ENCODE measurements around the gene C14orf132.
"Not testable (repeated sequence)": the region's sequence is repeated elsewhere in the genome, so short reads cannot be mapped to it uniquely, and the experiment has no call there.

The C14orf132 gene

GRCh38 chr14:96060186-96060933, 21.2 kb downstream of the C14orf132 start:
- DNase-seq (no peak), ATAC-seq (no peak)

DNA sequence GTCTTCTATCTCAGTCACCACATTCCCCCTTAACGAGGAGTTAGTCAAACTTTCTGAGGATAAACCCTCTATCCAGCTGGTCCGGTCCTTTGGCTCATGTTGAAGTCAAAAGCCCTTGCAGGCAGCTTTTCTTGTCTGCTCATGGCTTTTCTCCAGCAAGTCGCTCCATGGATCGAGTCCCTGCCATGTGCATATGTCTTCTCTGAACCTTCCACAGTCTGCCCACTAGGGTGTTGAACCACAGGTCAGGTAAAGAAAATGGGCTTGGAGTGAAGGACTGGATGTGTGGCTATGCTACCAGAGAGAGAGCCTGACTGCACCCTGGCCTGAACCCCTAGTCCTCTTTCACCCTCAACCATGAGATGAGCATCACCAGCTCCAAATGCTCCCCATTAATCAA, 22.8 kb downstream of the C14orf132 start:
- no peak for DNase-seq
- ATAC-seq, result no peak

DNA sequence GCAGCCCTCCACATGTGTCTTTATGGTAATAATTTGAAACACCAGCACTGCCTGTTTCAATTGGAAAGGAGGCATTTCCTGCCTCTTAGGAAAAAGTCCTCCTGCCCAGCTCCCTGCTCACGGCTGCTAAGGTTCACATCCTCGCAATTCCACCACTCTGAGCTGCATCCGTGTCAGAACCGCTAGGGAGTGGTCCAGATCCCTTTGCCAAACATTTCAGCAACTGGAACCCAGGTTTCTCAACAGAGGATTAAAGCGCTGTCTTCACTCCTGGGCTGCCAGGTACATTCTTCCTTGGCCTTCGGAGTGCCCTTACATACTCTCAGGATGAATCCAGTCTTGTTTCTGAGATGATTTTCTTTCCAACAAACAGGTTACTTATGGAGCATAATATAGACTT, 23.3 kb downstream of the C14orf132 start:
- ATAC-seq, result no peak
- no peak for DNase-seq

- no peak for ATAC-seq
Measured at GRCh38 chr14:96064866-96065265, 25.7 kb downstream of the C14orf132 start.

GRCh38 chr14:96065661-96066459, 26.7 kb downstream of the C14orf132 start:
- DNase-seq, result no peak
- no peak for ATAC-seq

More at GRCh38 chr14:96064866-96065265, 25.7 kb downstream of the C14orf132 start:
- no peak for DNase-seq

GRCh38 chr14:96066976-96067375, 27.8 kb downstream of the C14orf132 start:
- DNase-seq (no peak), ATAC-seq (no peak)

DNA sequence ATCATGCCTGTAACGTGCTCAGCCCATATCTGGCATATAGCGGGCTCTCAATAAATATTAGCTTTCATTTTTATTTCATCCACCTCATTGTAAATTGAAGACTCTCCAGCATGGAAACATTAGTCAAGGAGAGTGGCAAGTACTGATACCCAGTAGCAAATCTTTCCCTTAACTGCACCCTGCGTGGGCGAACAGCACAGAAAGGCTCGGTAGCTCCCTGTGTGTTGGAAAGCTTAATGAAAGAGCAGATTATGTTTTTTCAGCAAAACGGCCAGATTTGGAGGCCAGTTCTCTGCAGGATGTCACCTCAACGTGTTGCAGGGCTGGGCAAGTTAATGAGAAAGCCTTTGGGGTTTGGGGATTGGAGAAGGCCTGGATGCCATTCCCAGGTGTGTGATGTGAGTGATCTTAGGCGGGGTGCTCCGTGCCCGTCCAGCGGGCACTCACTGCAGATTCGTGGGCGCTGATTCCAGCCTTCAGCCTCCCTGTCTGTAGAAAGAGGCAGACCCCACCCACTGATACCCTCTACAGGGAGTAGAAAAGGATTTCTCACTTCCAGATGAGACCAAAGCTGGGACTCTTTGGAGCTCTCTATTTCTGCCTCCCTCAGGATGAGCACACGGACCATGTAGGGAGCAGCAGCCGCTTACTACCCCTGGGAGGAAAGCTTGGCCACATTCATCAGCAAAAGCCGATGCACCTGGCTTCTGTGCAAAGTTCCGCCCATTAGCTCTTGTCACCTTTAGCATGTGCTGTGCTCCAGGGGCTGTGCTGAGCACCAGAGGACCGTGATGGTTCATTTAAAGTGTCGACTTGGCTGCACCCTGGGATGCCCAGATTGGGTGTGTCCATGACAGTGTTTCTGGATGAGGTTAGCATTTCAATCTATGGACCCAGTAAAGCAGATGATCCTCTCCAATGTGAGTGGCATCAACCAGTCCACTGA, 29.1 kb downstream of the C14orf132 start:
- no peak for ATAC-seq
- no peak for DNase-seq

DNA sequence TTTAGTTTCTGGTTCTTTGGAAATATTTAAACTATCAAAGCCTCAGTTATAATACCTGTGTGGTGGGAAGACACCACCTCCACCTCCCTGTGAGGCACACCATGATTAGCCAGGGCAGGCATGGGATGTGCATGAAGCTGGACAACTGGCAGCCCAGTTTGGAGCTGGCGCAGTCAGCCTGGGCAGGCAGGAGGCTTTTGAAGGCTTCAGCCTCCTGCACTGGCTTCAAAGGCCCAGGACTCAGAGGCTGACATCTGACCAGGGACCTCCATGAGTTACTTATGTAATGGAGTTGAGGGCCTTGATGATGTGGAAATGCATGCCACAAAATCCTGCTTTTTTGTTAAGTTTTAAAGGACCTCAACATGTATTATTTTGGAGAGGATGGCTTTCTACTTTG, 30.3 kb downstream of the C14orf132 start:
- DNase-seq, result no peak
- ATAC-seq, result no peak

DNA sequence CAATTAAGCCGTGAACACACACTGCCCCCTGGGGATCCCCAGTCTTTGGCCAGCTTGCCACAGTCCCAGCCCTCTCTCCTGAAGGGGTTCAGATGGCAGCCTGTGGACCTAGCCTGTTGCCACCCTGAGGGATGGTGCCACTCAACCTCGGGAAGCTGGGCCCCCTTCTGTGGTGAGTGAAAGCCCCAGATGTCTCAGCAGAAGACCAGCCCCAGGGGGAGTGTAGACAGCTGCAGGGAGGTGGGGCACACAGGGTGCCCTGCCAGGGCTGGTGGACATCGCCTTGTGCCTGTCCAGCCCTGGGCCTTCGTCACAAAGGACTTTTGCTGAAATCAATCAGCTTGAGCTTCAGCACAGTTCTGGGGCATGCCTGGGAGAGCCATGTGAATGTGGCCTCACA, 32.4 kb downstream of the C14orf132 start:
- ATAC-seq (no peak), DNase-seq (no peak)

DNA sequence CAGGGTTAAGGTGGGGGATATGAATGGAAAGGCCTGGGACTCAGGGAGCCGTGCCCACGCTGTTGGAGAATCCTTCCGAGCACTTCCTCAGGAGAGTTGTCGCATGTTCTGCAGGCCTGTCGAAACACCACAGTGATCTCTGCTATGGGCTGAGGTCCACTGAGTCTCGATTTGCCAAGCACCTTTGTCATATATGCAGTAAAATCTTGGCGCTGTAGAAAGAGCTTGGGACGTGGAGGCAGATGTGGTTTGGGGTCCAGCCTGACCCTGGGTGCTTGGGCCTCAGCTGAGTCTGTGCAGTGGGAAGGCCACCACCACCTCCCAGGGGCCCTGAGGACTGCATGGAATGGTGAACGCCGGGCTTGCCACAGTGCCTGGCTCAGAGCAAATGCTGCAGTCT, 32.9 kb downstream of the C14orf132 start:
- no peak for ATAC-seq
- no peak for DNase-seq

- DNase-seq, result no peak
- no peak for ATAC-seq
Measured at GRCh38 chr14:96072746-96073145, 33.6 kb downstream of the C14orf132 start.

DNA sequence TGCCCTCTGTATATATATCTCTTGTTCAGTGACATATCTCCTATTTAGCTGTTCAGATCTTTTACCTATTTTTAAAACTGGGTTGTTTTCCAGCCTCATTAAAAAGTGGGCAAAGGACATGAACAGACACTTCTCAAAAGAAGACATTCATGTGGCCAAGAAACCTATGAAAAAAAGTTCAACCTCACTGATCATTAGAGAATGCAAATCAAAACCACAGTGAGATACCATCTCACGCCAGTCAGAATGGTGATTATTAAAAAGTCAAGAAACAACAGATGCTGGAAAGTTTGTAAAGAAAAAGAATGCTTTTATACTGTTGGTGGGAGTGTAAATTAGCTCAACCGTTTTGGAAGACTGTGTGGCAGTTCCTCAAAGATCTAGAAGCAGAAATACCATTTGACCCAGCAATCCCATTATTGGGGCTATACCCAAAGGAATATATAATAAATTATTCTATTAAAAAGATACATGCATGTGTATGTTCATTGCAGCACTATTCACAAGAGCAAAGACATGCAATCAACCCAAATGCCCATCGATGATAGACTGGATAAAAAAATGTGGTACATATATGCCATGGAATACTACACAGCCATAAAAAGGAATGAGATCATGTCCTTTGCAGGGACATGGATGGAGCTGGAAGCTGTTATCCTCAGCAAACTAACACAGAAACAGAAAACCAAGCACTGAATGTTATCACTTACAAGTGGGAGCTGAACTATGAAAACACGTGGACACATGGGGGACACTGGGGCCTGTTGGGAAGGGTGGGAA, 34.3 kb downstream of the C14orf132 start:
- ATAC-seq, DNase-seq: not testable (repeated sequence)

- ATAC-seq, result no peak
- DNase-seq, result no peak
Measured at GRCh38 chr14:96077983-96078624, 38.9 kb downstream of the C14orf132 start.

DNA sequence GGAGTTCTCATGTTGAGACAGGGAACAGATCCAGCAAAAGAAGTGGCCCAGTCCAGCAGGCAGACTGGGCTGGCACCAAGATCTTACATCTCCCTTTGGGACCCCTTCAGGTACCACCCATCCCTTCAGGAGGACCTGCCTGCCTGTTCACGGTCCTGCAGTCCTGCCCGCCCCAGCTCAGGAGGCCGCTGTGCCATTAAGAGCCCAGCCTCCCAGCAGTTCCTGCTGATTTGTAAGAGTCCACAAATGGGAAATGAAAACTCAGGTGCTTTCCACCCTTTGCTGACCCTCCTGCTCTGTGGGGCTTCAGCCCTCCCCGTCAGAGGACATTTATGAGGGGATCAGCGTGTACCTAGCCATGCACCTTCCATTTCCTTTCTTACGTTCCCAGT, 39.5 kb downstream of the C14orf132 start:
- DNase-seq (no peak), ATAC-seq (no peak)

GRCh38 chr14:96079066-96079465, 39.9 kb downstream of the C14orf132 start:
- DNase-seq (no peak), ATAC-seq (no peak)

DNA sequence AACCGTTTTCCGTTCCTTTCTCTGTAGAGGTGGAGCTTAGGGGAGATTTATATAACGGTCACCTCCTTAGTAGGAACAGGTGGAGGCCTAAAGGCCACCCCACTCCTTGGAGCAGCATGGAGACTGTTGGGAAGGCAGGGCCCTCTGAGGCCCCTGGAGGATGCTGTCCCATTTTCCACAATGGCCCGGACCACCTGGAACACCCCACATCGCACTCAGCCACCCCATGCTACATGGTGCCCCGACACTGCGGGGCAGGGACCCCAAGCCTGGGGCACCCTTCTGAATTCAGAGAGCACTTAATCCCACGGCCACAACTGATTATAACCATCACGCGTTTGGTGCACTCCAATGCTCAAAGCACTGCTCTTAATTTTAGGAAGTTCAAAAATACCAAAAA, 41.4 kb downstream of the C14orf132 start:
- no peak for DNase-seq
- no peak for ATAC-seq

DNA sequence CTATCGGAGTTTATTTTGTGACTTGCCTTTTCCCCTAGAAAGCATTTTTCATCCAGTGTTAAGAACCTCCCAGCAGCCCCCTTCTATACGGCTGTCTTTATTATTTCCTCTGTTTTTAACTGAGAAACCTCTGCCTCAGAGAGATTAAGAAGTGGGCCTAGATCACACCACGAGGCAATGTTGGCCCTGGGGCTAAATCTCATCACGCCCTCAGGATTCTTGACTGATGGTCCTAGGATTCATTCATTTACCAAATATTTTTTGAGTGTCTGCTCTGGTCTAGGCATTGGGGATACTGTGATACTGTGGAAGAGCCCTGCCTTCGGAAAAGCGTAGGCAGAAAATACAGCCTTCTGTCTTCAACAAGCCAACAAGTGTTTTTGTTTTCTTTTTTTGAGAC, 42.1 kb downstream of the C14orf132 start:
- no peak for ATAC-seq

DNA sequence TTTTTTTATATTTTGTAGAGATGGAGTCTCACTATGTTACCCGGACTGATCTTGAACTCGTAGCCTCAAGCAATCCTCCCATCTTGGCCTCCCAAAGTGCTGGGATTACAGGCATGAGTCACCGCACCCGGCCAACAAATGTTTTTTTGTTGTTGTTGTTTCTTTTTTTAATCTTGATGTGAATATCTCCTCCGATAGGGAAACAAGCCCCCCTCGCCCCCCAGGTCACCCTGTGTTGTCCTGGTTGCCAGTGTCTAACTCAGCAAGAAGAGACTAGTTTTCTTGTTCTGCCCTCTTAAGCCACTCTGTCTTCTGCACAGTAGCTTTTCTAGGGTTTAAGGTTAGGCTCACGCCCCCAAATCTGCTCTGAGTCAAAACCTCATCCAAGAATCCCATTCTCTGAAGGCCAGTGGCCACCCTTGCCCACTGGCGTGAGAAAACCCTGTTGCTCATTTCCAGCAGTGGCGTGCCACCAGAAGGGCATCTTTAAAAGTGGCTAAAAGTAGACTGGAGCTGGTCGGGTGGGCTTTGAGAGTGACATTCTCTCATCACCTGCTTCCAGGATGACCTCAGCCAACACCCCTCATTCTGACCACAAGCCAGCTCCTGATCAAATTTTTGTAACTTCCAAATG, 42.7 kb downstream of the C14orf132 start:
- DNase-seq, result no peak

More for the DNA sequence above, 42.1 kb downstream of the C14orf132 start:
- no peak for DNase-seq

GRCh38 chr14:96082420-96083300, 43.5 kb downstream of the C14orf132 start:
- no peak for DNase-seq
- no peak for ATAC-seq

More for the DNA sequence above, 42.7 kb downstream of the C14orf132 start:
- ATAC-seq, result no peak

Data from stimulated activated naive CD8-positive, alpha-beta T cell treated with anti-CD3 and anti-CD28 coated beads, Interleukin-15, Interleukin-2, amounts not matched to agents 100 U/mL and 50 U/mL, for 24 hours (primary cell).